ENCODE measurements around the gene IGFL3. TPM values are rescaled to one million over a fixed set of nuclear protein-coding genes. Genes with fewer than 3 reads are reported as not detected.

IGFL3 gene
- polyA plus RNA-seq, 1 experiment = not detected

GRCh38 chr19:46125447-46125846 is 959 bp upstream of the IGFL3 start:
- H3K9me3 ChIP-seq (ENCODE audit: control insufficient read depth, insufficient read depth, low read length) = no peaks in the 10 kb centered on the region
- DNase-seq (ENCODE audit: low read depth, low spot score) = no peak
- ChIA-PET POLR2A (no interaction called here), CTCF (interaction anchor here (0.9 to 1.0 kb wide), 2 partner anchors 49 to 141 kb away, joined by 3 read pairs; no protein-coding TSS in a partner anchor)
- no peak for TF ChIP-seq CTCF (IDR thresholded peaks at IDR 0.05; ENCODE audit: low read depth, low read length)
- H3K27me3 ChIP-seq (ENCODE audit: control insufficient read depth, insufficient read depth, low read length) = peaks cover 50% of the 10 kb centered on the region
- no peak overlapping the region for H3K27ac ChIP-seq (ENCODE audit: low read depth, low read length)
- H3K4me3 ChIP-seq (ENCODE audit: low read depth, low read length) = no peak overlapping the region

- no peak for TF ChIP-seq CTCF (IDR thresholded peaks at IDR 0.05; ENCODE audit: low read depth, low read length)
- Histone ChIP-seq H3K27me3 (ENCODE audit: control insufficient read depth, insufficient read depth, low read length) (peaks cover 40% of the 10 kb centered on the region), H3K4me3 (ENCODE audit: low read depth, low read length) (no peak overlapping the region), H3K9me3 (ENCODE audit: control insufficient read depth, insufficient read depth, low read length) (peaks cover 8% of the 10 kb centered on the region), H3K27ac (ENCODE audit: low read depth, low read length) (no peak overlapping the region)
- ChIA-PET POLR2A (no interaction called here), CTCF (no interaction called here)
- DNase-seq (ENCODE audit: low read depth, low spot score) = no peak
Observed at GRCh38 chr19:46118136-46118535, 6.4 kb downstream of the IGFL3 start.

- Histone ChIP-seq H3K27ac (ENCODE audit: low read depth, low read length) (no peak overlapping the region), H3K9me3 (ENCODE audit: control insufficient read depth, insufficient read depth, low read length) (peaks cover 8% of the 10 kb centered on the region)
- DNase-seq (ENCODE audit: low read depth, low spot score) = no peak
Observed at GRCh38 chr19:46116121-46116520, 8.4 kb downstream of the IGFL3 start.

GRCh38 chr19:46115396-46116106 is 8.9 kb downstream of the IGFL3 start:
- peak; percentile 39 for DNase-seq (ENCODE audit: low read depth, low spot score)
- peaks cover 46% of the 10 kb centered on the region for H3K27me3 ChIP-seq (ENCODE audit: control insufficient read depth, insufficient read depth, low read length)
- ChIA-PET POLR2A (interaction anchor here (0.6 kb wide), 1 partner anchor 24 kb away, joined by 3 read pairs; no protein-coding TSS in a partner anchor), CTCF (interaction anchor here (0.6 kb wide), 2 partner anchors 186 to 1533 kb away, joined by 3 to 4 read pairs; no protein-coding TSS in a partner anchor)
- H3K9me3 ChIP-seq (ENCODE audit: control insufficient read depth, insufficient read depth, low read length) = peaks cover 8% of the 10 kb centered on the region
- peak overlapping the region; percentile 43 for H3K27ac ChIP-seq (ENCODE audit: low read depth, low read length)
- TF ChIP-seq CTCF (IDR thresholded peaks at IDR 0.05; ENCODE audit: low read depth, low read length) = no peak
- H3K4me3 ChIP-seq (ENCODE audit: low read depth, low read length) = no peak overlapping the region

More at GRCh38 chr19:46116121-46116520, 8.4 kb downstream of the IGFL3 start:
- Histone ChIP-seq H3K4me3 (ENCODE audit: low read depth, low read length) (no peak overlapping the region), H3K27me3 (ENCODE audit: control insufficient read depth, insufficient read depth, low read length) (peaks cover 49% of the 10 kb centered on the region)
- ChIA-PET CTCF (no interaction called here), POLR2A (interaction anchor here (0.6 kb wide), 1 partner anchor 23 kb away, joined by 3 read pairs; no protein-coding TSS in a partner anchor)
- TF ChIP-seq CTCF (IDR thresholded peaks at IDR 0.05; ENCODE audit: low read depth, low read length) = no peak

GRCh38 chr19:46113726-46114125 is 10.8 kb downstream of the IGFL3 start:
- ChIA-PET POLR2A (no interaction called here), CTCF (no interaction called here)
- peaks cover 41% of the 10 kb centered on the region for H3K27me3 ChIP-seq (ENCODE audit: control insufficient read depth, insufficient read depth, low read length)
- TF ChIP-seq CTCF (IDR thresholded peaks at IDR 0.05; ENCODE audit: low read depth, low read length) = no peak
- no peaks in the 10 kb centered on the region for H3K9me3 ChIP-seq (ENCODE audit: control insufficient read depth, insufficient read depth, low read length)
- H3K27ac ChIP-seq (ENCODE audit: low read depth, low read length) = no peak overlapping the region
- no peak overlapping the region for H3K4me3 ChIP-seq (ENCODE audit: low read depth, low read length)
- no peak for DNase-seq (ENCODE audit: low read depth, low spot score)

All from AG04450 (cell line).